Measurements from ENCODE around the gene EPOP. TPM values are rescaled to one million over a fixed set of nuclear protein-coding genes. Genes with fewer than 3 reads are reported as not detected.
A peak's percentile ranks its signal among the peaks of the same experiment; 100 is the strongest.

The EPOP gene
- total and polyA plus RNA-seq, 2 of the 13 experiments (the other 11 are each of a cell fraction or from before 2014, with no cell fraction given), result 14.7 to 37.8 TPM

GRCh38 chr17:38719943-38720641 lies 45.3 kb upstream of the EPOP start (continued):
- TF ChIP-seq ZNF639 (CRISPR knock-in tag; conservative IDR thresholded peaks at IDR 0.05) (no peak), ZFP91 (CRISPR knock-in tag; IDR thresholded peaks at IDR 0.05; ENCODE audit: borderline replicate concordance) (0 out of 2 replicates have a peak, but pooled peaks have one; percentile 30), ZNF205 (CRISPR knock-in tag; IDR thresholded peaks at IDR 0.05) (no peak), GABPA (IDR thresholded peaks at IDR 0.05; ENCODE audit: low read depth, low read length) (0 out of 2 replicates have a peak, but pooled peaks have one; percentile 16), GABPA (CRISPR knock-in tag; IDR thresholded peaks at IDR 0.05; ENCODE audit: low read depth) (no peak), ZNF776 (CRISPR knock-in tag; IDR thresholded peaks at IDR 0.05) (0 out of 2 replicates have a peak, but pooled peaks have one; percentile 43), DDIT3 (CRISPR knock-in tag; IDR thresholded peaks at IDR 0.05) (no peak), NFE2L1 (CRISPR knock-in tag; IDR thresholded peaks at IDR 0.05; ENCODE audit: borderline replicate concordance) (0 out of 2 replicates have a peak, but pooled peaks have one; percentile 37), ZFYVE20 (CRISPR knock-in tag; IDR thresholded peaks at IDR 0.05; ENCODE audit: borderline replicate concordance, low read depth) (no peak), CSRNP1 (CRISPR knock-in tag; IDR thresholded peaks at IDR 0.05) (no peak)
